Lower leg skin (tissue), 4 donors: ENCODE results near the gene RBP4. TPM values are rescaled to one million over a fixed set of nuclear protein-coding genes. Genes with fewer than 3 reads are reported as not detected.

Experiments used
- DNase-seq, 2 donors: peaks; one replicate each; pipeline ENCODE4 v3.0.0-alpha.2; 2019; ENCODE audit warnings: low spot score in 2 of 2
- H3K4me3 ChIP-seq: fragments of 200-600 bp; sonication (generic); 2 replicates; pipeline ENCODE4 v1.5.1; 2017; ENCODE audit warnings: mild to moderate bottlenecking, low read depth; ENCODE audit not compliant: poor library complexity, severe bottlenecking
- CTCF ChIP-seq, 3 donors: fragments of 450-650 bp; IDR thresholded peaks; one replicate each; pipeline ENCODE4 v1.5.1; 2016; ENCODE audit warnings: antibody characterized with exemption in 3 of 3, mild to moderate bottlenecking in 3 of 3, moderate library complexity in 2 of 3
- POLR2A ChIP-seq, 2 donors: fragments of 450-650 bp; IDR thresholded peaks; one replicate each; pipeline ENCODE4 v1.6.1; 2016 to 2017; ENCODE audit warnings: antibody characterized with exemption in 2 of 2, mild to moderate bottlenecking in 1 of 2, moderate library complexity in 1 of 2
- WGBS, 2 donors: methylation state at CpG; one replicate each; pipeline ENCODE4 v1.1.5; 2018; 5-methylcytosine and 5-hydroxymethylcytosine counted together
- intact Hi-C: fragments of 100-400 bp; cut with DNase I; formaldehyde crosslinking; loops from one replicate; pipeline ENCODE4 v1.15.0; 2023; ENCODE audit warnings: low total_unique reads
- total RNA-seq, 4 donors: library from RNA; depleted of rRNA; stranded (reverse); fragments of >200 nt; gene quantifications; one replicate each; pipeline ENCODE4 v1.1.0, GENCODE V29; 2016

RBP4 gene
- total RNA-seq, 4 donors from 2014 or later, result 1.7 to 17.5 (median 11.5) TPM

DNA sequence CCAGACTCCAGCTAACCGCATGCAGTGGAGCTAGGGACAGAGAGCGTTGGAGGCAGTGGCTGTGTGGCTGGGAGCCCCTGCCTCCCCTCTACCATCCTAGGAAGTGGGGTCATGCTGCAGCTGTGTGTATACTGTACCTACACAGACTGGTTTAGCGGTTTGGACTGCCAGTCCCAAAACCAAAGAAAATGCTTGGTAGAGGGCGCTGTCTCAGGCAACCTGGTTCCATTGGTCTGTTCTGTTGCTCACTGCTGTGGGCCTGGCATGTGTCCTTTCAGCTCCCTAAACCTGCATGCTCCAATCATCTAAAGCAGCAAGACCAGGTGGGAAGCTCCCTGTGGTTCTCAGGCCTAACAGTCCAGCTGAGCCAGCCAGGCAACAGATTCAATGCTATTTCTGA lies 4.5 kb downstream of the RBP4 start:
- WGBS, 2 donors, result 85 to 100% methylated on average over 4 of the region's 4 CpGs
- intact Hi-C loops, result no loop called here
- no peak for TF ChIP-seq POLR2A (IDR thresholded peaks at IDR 0.05)
- no peak for TF ChIP-seq CTCF (IDR thresholded peaks at IDR 0.05)
- no peak overlapping the region for H3K4me3 ChIP-seq
- DNase-seq, result peak in 1 of 2 donors; percentile 68

DNA sequence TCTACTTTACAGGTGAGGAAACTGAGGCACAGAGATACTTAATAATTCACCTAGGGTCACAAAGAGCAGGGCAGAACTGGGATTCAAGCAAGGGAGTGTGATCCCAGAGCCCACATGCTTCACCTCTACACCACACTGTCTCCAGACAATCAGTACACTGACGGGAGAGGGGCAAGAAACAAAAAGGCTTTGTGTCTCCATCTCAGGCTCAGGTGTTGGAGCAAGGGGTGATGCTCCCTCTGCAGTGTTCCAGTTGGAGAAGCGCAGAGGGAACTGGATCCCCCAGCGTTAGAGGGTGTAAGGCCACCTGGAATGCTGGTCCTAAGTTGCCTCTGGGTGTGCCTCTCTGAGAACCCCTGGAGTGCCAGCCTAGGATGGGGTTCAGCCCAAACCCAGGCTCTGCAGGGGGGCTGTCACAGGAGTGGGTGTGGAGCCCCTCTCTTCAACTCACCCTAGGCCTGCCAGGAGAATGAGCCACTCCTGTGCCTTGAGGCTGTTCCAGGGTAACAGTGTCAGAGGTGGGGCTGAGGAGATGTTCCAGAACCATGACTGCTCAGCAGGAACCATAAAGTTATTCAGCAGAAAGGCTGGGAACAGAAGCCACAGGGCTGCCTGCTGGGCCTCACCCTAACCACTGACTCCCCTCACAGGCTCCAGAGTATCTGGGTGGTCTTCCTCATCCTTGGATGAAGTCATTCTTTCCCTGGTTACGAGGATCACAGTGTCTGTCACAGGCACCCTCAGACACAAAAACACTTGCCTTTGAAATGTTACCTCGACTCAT lies 5.5 kb downstream of the RBP4 start:
- 53 to 75% methylated on average over 5 of the region's 5 CpGs for WGBS, 2 donors
- TF ChIP-seq CTCF (IDR thresholded peaks at IDR 0.05) (no peak), POLR2A (IDR thresholded peaks at IDR 0.05) (no peak)
- H3K4me3 ChIP-seq, result no peak overlapping the region
- DNase-seq, result peak in 1 of 2 donors; percentile 46
- intact Hi-C loops, result no loop called here

DNA sequence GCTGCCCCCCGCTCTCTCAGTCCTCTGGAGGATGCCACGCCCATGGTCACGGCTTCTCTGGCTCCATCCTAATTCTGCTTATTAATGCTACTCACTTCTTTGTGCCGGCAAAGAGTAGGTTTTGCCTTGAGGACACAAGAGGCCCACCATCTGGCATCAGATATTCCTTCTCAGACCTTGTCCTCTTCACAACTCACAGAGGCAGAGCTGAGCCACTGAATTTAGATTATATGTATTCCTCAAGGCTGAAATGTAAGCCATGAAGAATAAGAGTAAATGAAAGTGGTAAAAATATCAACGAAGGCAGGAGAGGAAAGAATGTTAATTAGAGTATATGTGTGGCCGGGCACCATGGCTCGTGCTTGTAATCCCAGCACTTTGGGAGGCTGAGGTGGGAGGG lies 6.5 kb downstream of the RBP4 start:
- intact Hi-C loops, result no loop called here
- H3K4me3 ChIP-seq, result no peak overlapping the region
- TF ChIP-seq CTCF (IDR thresholded peaks at IDR 0.05) (no peak), POLR2A (IDR thresholded peaks at IDR 0.05) (no peak)
- 61 to 82% methylated on average over 7 of the region's 7 CpGs for whole genome bisulfite sequencing, 2 donors
- DNase-seq, result peak in 1 of 2 donors; percentile 34

GRCh38 chr10:93593749-93594148 lies 7.3 kb downstream of the RBP4 start:
- intact Hi-C loops, result no loop called here
- WGBS, 2 donors, result 89 to 94% methylated on average over 16 to 18 of the region's 18 CpGs
- TF ChIP-seq CTCF (IDR thresholded peaks at IDR 0.05) (no peak), POLR2A (IDR thresholded peaks at IDR 0.05) (no peak)
- H3K4me3 ChIP-seq, result no peak overlapping the region
- DNase-seq, result no peak

DNA sequence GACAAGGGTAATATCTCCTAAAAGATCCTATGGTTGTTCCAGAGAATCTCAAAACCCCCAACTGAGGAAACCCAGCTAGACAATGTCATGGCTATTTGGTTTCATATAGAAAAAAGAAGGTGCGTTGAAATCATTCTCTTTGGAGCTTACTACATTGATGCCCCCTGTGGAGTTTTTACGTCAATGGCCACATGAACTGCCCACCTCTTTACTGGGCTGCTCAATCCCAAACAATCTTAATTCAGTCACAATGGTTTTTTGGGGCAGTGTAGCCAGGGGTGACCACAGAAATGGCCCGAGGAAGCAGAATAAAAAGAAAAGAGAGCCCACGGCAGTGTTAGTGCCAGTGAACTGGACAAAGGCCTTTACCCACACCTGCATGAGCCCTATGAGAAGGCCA lies 7.8 kb downstream of the RBP4 start:
- intact Hi-C loops, result no loop called here
- no peak for TF ChIP-seq CTCF (IDR thresholded peaks at IDR 0.05)
- TF ChIP-seq POLR2A (IDR thresholded peaks at IDR 0.05), result no peak
- no peak overlapping the region for H3K4me3 ChIP-seq
- WGBS, 2 donors, result 91 to 92% methylated on average over 4 of the region's 4 CpGs
- no peak for DNase-seq
